GM23338 (cell line): Measurements from ENCODE around the gene IL17A. TPM values are rescaled to one million over a fixed set of nuclear protein-coding genes. Genes with fewer than 3 reads are reported as not detected.

Experiments used
- ATAC-seq: fragments of 200-7000 bp; cut with Tn5 transposase; 3 replicates; pipeline ENCODE4 v1.9.1; 2020
- DNase-seq: peaks from one replicate; pipeline ENCODE4 v3.0.0-alpha.2; 2015; ENCODE audit warnings: low spot score
- H2AFZ ChIP-seq: fragments of 200-600 bp; sonication (generic); 2 replicates; pipeline ENCODE4 v1.8.0; 2016; ENCODE audit warnings: antibody characterized with exemption, mild to moderate bottlenecking, moderate library complexity
- H3F3A ChIP-seq: fragments of 200-600 bp; sonication (generic); replicated peaks from 2 replicates; pipeline ENCODE4 v1.8.0; 2017; ENCODE audit warnings: antibody characterized with exemption, mixed run types, low read depth
- H3K27ac ChIP-seq: fragments of 200-600 bp; sonication (generic); 2 replicates; pipeline ENCODE4 v1.6.1; 2016; ENCODE audit warnings: low read depth
- H3K27me3 ChIP-seq: fragments of 200-600 bp; sonication (generic); 2 replicates; pipeline ENCODE4 v1.8.0; 2016; ENCODE audit warnings: mild to moderate bottlenecking, mixed run types, moderate library complexity; ENCODE audit not compliant: insufficient read depth
- H3K36me3 ChIP-seq: fragments of 200-600 bp; sonication (generic); 2 replicates; pipeline ENCODE4 v1.8.0; 2016; ENCODE audit warnings: mild to moderate bottlenecking; ENCODE audit not compliant: insufficient read depth
- H3K4me1 ChIP-seq: fragments of 200-600 bp; sonication (generic); 2 replicates; pipeline ENCODE4 v1.8.0; 2016; ENCODE audit warnings: mild to moderate bottlenecking, moderate library complexity; ENCODE audit not compliant: insufficient read depth
- H3K4me2 ChIP-seq: fragments of 200-600 bp; sonication (generic); 2 replicates; pipeline ENCODE4 v1.7.1; 2017; ENCODE audit warnings: mixed run types
- H3K4me3 ChIP-seq: fragments of 200-600 bp; sonication (generic); 2 replicates; pipeline ENCODE4 v1.6.1; 2016; ENCODE audit warnings: mixed run types
- H3K79me2 ChIP-seq: fragments of 200-600 bp; sonication (generic); replicated peaks from 2 replicates; pipeline ENCODE4 v1.8.0; 2017; ENCODE audit warnings: mild to moderate bottlenecking; ENCODE audit not compliant: insufficient read depth
- H3K9me2 ChIP-seq: fragments of 200-600 bp; sonication (generic); 2 replicates; pipeline ENCODE4 v1.8.0; 2017; ENCODE audit not compliant: insufficient read depth
- H4K20me1 ChIP-seq: fragments of 200-600 bp; sonication (generic); replicated peaks from 2 replicates; pipeline ENCODE4 v1.8.0; 2017; ENCODE audit warnings: mild to moderate bottlenecking; ENCODE audit not compliant: insufficient read depth
- H3K27ac Mint-ChIP-seq: 2 replicates; pipeline ENCODE4 v1.8.0; 2020; ENCODE audit warnings: inconsistent platforms, mild to moderate bottlenecking, moderate library complexity, mixed read lengths
- H3K27me3 Mint-ChIP-seq: 3 replicates; pipeline ENCODE4 v1.8.0; 2022; ENCODE audit warnings: low read depth, mild to moderate bottlenecking, moderate library complexity, mixed read lengths, inconsistent platforms; ENCODE audit not compliant: insufficient read depth, poor library complexity
- H3K36me3 Mint-ChIP-seq: 3 replicates; pipeline ENCODE4 v1.8.0; 2021; ENCODE audit warnings: low read depth, mild to moderate bottlenecking, inconsistent platforms, moderate library complexity, mixed read lengths
- H3K4me1 Mint-ChIP-seq: 3 replicates; pipeline ENCODE4 v1.8.0; 2020; ENCODE audit warnings: mild to moderate bottlenecking, inconsistent platforms, mixed read lengths
- H3K4me3 Mint-ChIP-seq: 3 replicates; pipeline ENCODE4 v1.8.0; 2021; ENCODE audit warnings: moderate library complexity, mild to moderate bottlenecking, inconsistent platforms, mixed read lengths
- H3K9me3 Mint-ChIP-seq: 3 replicates; pipeline ENCODE4 v1.8.0; 2020; ENCODE audit warnings: moderate library complexity, mild to moderate bottlenecking, inconsistent platforms, mixed read lengths
- CREB1 ChIP-seq: fragments of 250-450 bp; sonication (Bioruptor Pico); IDR thresholded peaks from 2 replicates; pipeline ENCODE4 v1.5.0; 2020; ENCODE audit warnings: low read depth, mild to moderate bottlenecking, moderate library complexity
- EZH2 ChIP-seq: fragments of 200-600 bp; sonication (generic); IDR thresholded peaks from one replicate; pipeline ENCODE4 v1.8.0; 2017; ENCODE audit warnings: antibody characterized with exemption, mild to moderate bottlenecking, low read depth; ENCODE audit not compliant: unreplicated experiment
- EZH2phosphoT487 ChIP-seq: fragments of 200-600 bp; sonication (generic); IDR thresholded peaks from one replicate; pipeline ENCODE4 v1.8.1; 2018; ENCODE audit warnings: antibody characterized with exemption; ENCODE audit not compliant: unreplicated experiment
- JUNB ChIP-seq: IDR thresholded peaks from one replicate; pipeline ENCODE4 v1.6.1; 2016; ENCODE audit warnings: antibody characterized with exemption; ENCODE audit not compliant: unreplicated experiment
- NANOG ChIP-seq: IDR thresholded peaks from 2 replicates; pipeline ENCODE4 v1.6.1; 2016; ENCODE audit warnings: antibody characterized with exemption, borderline replicate concordance
- POLR2AphosphoS5 ChIP-seq: IDR thresholded peaks from 2 replicates; pipeline ENCODE4 v1.6.1; 2016; ENCODE audit warnings: antibody characterized with exemption, low read depth
- STAT1 ChIP-seq: IDR thresholded peaks from one replicate; pipeline ENCODE4 v1.6.1; 2016; ENCODE audit warnings: antibody characterized with exemption; ENCODE audit not compliant: unreplicated experiment
- ZNF114 ChIP-seq: fragments of 250-450 bp; sonication (Bioruptor Pico); IDR thresholded peaks from 2 replicates; pipeline ENCODE4 v1.5.0; 2020; ENCODE audit warnings: mild to moderate bottlenecking, moderate library complexity
- ZNF331 ChIP-seq: fragments of 250-450 bp; sonication (Bioruptor Pico); IDR thresholded peaks from 2 replicates; pipeline ENCODE4 v1.5.0; 2020; ENCODE audit warnings: low read depth, mild to moderate bottlenecking, moderate library complexity
- polyA plus RNA-seq: library from polyadenylated mRNA; unstranded; fragments of >200 nt; fragmentation: Nextera tagmentation; extraction: Ambion mirVana; gene quantifications from 2 replicates; pipeline ENCODE4 v1.2.1, GENCODE V29; 2016
- total RNA-seq: library from RNA; depleted of rRNA; stranded (reverse); fragments of >200 nt; shearing (Covaris generic); gene quantifications from 2 replicates; pipeline ENCODE4 v1.2.3, GENCODE V29; 2014
- TF ChIP-seq, protein P1 (sequence below): IDR thresholded peaks from one replicate; pipeline ENCODE4 v1.6.1; 2018; ENCODE audit warnings: antibody characterized with exemption; ENCODE audit not compliant: unreplicated experiment
- TF ChIP-seq, protein P2 (sequence below), 2 experiments: fragments of 200-600 bp in 1 of 2; sonication (generic) in 1 of 2; conservative IDR thresholded peaks; 2 replicates each; pipeline versions ENCODE4 v1.5.1 to v1.6.1; 2016 to 2017; ENCODE audit warnings: antibody characterized with exemption in 2 of 2, low read depth in 2 of 2, mild to moderate bottlenecking in 2 of 2, moderate library complexity in 1 of 2
- TF ChIP-seq, protein P3 (sequence below): fragments of 250-450 bp; sonication (Bioruptor Pico); IDR thresholded peaks from 2 replicates; pipeline ENCODE4 v1.5.0; 2020; ENCODE audit warnings: mild to moderate bottlenecking, moderate library complexity
- TF ChIP-seq, protein P4 (sequence below): IDR thresholded peaks from 2 replicates; pipeline ENCODE4 v1.6.1; 2016; ENCODE audit warnings: antibody characterized with exemption

IL17A gene
- total and polyA plus RNA-seq, 2 experiments from 2014 or later: not detected

DNA sequence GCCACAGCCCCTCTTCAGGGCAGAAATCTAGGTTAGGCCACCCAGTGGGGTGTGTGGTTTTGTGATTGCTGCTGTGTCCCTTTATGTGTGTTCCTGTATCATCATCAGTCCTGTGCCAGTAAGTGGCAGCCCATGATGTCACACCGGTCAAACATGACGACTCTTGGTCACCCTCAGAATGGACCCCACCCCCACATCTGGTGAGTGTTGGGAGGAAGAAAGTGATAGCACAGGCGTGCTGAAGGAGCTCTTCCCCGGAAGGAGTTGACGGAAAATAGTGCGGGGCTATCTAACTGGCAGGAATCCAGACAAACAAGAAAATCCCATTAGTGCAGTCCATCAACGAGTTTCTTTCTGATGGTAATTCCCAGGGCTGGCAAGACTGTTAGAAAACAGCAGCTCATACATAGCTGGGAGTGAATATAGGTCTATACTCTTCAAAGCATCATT is 33.4 kb upstream of the IL17A start (continued):
- TF ChIP-seq, protein P1, sequence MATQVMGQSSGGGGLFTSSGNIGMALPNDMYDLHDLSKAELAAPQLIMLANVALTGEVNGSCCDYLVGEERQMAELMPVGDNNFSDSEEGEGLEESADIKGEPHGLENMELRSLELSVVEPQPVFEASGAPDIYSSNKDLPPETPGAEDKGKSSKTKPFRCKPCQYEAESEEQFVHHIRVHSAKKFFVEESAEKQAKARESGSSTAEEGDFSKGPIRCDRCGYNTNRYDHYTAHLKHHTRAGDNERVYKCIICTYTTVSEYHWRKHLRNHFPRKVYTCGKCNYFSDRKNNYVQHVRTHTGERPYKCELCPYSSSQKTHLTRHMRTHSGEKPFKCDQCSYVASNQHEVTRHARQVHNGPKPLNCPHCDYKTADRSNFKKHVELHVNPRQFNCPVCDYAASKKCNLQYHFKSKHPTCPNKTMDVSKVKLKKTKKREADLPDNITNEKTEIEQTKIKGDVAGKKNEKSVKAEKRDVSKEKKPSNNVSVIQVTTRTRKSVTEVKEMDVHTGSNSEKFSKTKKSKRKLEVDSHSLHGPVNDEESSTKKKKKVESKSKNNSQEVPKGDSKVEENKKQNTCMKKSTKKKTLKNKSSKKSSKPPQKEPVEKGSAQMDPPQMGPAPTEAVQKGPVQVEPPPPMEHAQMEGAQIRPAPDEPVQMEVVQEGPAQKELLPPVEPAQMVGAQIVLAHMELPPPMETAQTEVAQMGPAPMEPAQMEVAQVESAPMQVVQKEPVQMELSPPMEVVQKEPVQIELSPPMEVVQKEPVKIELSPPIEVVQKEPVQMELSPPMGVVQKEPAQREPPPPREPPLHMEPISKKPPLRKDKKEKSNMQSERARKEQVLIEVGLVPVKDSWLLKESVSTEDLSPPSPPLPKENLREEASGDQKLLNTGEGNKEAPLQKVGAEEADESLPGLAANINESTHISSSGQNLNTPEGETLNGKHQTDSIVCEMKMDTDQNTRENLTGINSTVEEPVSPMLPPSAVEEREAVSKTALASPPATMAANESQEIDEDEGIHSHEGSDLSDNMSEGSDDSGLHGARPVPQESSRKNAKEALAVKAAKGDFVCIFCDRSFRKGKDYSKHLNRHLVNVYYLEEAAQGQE: no peak

DNA sequence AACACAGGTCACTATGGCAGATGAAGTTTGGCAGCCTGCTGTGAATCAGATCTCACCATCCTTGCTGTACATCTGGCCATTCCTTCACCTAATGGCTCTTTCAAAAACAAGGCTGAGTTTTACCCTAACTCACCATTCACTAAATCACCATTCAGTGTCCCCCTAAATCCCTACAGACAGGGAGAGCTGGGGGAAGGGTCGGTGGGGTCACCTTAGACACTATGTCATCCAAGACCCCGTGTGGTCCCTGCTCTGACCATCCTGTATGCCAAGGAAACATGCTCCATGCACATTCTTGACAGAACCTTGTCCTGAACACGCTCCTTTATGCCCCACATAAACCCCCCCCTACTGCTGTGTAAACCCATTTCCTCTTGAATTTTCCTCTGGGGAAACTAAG is 31.8 kb upstream of the IL17A start:
- Histone ChIP-seq H3K79me2 (no peaks in the 10 kb centered on the region), H3K4me3 (no peak overlapping the region), H3K9me2 (peaks cover 5% of the 10 kb centered on the region; the same call in 1 of the 2 replicates), H3K27me3 (no peaks in the 10 kb centered on the region), H3K36me3 (no peaks in the 10 kb centered on the region), H2AFZ (no peak overlapping the region), H3K27ac (no peak overlapping the region), H3K4me2 (0 out of 2 replicates have a peak overlapping the region, but pooled peaks have one; percentile 21), H3F3A (no peaks in the 10 kb centered on the region), H4K20me1 (no peaks in the 10 kb centered on the region), H3K4me1 (peaks cover 44% of the 10 kb centered on the region)
- ATAC-seq: no peak
- H3K9me3 Mint-ChIP-seq: no peaks in the 10 kb centered on the region; the same call in 2 of the 3 replicates
- H3K27me3 Mint-ChIP-seq: peaks cover 4% of the 10 kb centered on the region
- H3K4me3 Mint-ChIP-seq: no peak overlapping the region
- H3K27ac Mint-ChIP-seq: no peak overlapping the region
- no peaks in the 10 kb centered on the region; the same call in 2 of the 3 replicates for H3K36me3 Mint-ChIP-seq
- peaks cover 49% of the 10 kb centered on the region for H3K4me1 Mint-ChIP-seq
- no peak for DNase-seq
- TF ChIP-seq JUNB (no peak), ZNF114 (CRISPR knock-in tag) (no peak), ZNF331 (CRISPR knock-in tag) (no peak), EZH2phosphoT487 (no peak), CREB1 (no peak), POLR2AphosphoS5 (no peak), STAT1 (no peak), EZH2 (no peak), NANOG (no peak)
- TF ChIP-seq, protein P2, sequence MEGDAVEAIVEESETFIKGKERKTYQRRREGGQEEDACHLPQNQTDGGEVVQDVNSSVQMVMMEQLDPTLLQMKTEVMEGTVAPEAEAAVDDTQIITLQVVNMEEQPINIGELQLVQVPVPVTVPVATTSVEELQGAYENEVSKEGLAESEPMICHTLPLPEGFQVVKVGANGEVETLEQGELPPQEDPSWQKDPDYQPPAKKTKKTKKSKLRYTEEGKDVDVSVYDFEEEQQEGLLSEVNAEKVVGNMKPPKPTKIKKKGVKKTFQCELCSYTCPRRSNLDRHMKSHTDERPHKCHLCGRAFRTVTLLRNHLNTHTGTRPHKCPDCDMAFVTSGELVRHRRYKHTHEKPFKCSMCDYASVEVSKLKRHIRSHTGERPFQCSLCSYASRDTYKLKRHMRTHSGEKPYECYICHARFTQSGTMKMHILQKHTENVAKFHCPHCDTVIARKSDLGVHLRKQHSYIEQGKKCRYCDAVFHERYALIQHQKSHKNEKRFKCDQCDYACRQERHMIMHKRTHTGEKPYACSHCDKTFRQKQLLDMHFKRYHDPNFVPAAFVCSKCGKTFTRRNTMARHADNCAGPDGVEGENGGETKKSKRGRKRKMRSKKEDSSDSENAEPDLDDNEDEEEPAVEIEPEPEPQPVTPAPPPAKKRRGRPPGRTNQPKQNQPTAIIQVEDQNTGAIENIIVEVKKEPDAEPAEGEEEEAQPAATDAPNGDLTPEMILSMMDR (conservative IDR thresholded peaks at IDR 0.05; ENCODE audit: low read depth in 2 of 2): no peak
- TF ChIP-seq, protein P3, sequence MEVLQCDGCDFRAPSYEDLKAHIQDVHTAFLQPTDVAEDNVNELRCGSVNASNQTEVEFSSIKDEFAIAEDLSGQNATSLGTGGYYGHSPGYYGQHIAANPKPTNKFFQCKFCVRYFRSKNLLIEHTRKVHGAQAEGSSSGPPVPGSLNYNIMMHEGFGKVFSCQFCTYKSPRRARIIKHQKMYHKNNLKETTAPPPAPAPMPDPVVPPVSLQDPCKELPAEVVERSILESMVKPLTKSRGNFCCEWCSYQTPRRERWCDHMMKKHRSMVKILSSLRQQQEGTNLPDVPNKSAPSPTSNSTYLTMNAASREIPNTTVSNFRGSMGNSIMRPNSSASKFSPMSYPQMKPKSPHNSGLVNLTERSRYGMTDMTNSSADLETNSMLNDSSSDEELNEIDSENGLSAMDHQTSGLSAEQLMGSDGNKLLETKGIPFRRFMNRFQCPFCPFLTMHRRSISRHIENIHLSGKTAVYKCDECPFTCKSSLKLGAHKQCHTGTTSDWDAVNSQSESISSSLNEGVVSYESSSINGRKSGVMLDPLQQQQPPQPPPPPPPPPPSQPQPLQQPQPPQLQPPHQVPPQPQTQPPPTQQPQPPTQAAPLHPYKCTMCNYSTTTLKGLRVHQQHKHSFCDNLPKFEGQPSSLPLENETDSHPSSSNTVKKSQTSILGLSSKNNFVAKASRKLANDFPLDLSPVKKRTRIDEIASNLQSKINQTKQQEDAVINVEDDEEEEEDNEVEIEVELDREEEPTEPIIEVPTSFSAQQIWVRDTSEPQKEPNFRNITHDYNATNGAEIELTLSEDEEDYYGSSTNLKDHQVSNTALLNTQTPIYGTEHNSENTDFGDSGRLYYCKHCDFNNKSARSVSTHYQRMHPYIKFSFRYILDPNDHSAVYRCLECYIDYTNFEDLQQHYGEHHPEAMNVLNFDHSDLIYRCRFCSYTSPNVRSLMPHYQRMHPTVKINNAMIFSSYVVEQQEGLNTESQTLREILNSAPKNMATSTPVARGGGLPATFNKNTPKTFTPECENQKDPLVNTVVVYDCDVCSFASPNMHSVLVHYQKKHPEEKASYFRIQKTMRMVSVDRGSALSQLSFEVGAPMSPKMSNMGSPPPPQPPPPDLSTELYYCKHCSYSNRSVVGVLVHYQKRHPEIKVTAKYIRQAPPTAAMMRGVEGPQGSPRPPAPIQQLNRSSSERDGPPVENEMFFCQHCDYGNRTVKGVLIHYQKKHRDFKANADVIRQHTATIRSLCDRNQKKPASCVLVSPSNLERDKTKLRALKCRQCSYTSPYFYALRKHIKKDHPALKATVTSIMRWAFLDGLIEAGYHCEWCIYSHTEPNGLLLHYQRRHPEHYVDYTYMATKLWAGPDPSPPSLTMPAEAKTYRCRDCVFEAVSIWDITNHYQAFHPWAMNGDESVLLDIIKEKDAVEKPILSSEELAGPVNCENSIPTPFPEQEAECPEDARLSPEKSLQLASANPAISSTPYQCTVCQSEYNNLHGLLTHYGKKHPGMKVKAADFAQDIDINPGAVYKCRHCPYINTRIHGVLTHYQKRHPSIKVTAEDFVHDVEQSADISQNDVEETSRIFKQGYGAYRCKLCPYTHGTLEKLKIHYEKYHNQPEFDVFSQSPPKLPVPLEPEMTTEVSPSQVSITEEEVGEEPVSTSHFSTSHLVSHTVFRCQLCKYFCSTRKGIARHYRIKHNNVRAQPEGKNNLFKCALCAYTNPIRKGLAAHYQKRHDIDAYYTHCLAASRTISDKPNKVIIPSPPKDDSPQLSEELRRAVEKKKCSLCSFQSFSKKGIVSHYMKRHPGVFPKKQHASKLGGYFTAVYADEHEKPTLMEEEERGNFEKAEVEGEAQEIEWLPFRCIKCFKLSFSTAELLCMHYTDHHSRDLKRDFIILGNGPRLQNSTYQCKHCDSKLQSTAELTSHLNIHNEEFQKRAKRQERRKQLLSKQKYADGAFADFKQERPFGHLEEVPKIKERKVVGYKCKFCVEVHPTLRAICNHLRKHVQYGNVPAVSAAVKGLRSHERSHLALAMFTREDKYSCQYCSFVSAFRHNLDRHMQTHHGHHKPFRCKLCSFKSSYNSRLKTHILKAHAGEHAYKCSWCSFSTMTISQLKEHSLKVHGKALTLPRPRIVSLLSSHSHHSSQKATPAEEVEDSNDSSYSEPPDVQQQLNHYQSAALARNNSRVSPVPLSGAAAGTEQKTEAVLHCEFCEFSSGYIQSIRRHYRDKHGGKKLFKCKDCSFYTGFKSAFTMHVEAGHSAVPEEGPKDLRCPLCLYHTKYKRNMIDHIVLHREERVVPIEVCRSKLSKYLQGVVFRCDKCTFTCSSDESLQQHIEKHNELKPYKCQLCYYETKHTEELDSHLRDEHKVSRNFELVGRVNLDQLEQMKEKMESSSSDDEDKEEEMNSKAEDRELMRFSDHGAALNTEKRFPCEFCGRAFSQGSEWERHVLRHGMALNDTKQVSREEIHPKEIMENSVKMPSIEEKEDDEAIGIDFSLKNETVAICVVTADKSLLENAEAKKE (CRISPR knock-in tag): no peak
- TF ChIP-seq, protein P4, sequence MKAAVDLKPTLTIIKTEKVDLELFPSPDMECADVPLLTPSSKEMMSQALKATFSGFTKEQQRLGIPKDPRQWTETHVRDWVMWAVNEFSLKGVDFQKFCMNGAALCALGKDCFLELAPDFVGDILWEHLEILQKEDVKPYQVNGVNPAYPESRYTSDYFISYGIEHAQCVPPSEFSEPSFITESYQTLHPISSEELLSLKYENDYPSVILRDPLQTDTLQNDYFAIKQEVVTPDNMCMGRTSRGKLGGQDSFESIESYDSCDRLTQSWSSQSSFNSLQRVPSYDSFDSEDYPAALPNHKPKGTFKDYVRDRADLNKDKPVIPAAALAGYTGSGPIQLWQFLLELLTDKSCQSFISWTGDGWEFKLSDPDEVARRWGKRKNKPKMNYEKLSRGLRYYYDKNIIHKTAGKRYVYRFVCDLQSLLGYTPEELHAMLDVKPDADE: no peak
